ENCODE data around the gene DCLK1.

DCLK1 gene

DNA sequence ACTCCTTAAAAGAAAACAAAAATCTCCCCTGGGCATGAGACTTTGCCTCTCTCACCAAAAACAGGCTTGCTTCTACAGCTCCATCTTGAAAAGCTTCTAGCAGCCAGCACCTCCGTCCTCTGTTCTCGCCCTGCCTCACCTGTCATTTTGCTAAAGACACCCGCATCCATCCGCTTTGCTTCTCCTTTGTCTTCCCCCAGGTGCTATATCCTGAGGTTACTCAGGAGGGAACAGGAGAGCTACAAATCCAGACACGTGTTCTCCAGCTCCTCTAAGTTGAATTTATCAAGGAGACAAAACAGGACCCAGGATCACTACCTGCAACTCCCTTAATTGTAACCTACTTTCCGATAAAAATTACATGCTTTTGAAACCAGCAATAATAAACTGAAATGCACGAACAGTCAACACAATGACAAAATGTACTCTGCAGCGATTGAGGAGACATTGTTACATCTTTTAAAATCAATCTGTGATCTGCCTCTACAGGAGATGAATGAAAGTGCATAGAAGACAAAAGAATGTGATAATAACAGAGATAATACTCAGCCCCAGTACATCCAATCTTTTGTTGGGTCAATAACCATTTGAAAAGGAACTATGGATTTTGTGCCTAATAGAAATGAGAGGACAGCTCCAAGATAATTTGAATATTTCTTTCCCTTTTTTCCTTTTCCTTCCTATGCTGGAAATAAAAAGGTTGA is 221.2 kb downstream of the DCLK1 start:
- in situ Hi-C loops (cut with HindIII; ENCODE audit: low sequenced_read_pairs), result no loop called here

DNA sequence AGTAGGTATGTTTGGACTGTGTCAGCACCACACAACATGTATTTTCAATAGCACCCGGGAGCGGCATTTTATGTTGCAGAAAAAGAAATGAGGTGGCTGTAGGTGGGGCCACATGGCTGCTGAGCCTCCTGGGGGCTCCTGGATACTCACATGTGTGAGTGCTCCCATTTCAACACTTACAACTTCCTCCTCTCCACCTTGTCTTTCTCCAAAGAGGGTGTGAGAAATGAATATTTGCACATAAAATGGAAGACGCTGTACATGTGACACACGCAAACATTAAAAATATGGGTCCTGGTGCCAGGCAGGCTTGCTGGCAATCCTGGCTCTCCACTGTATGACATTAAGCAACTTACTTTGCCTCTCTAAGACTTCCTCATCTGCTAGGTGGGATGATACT is 222.1 kb downstream of the DCLK1 start:
- in situ Hi-C loops (cut with HindIII; ENCODE audit: low sequenced_read_pairs), result no loop called here

DNA sequence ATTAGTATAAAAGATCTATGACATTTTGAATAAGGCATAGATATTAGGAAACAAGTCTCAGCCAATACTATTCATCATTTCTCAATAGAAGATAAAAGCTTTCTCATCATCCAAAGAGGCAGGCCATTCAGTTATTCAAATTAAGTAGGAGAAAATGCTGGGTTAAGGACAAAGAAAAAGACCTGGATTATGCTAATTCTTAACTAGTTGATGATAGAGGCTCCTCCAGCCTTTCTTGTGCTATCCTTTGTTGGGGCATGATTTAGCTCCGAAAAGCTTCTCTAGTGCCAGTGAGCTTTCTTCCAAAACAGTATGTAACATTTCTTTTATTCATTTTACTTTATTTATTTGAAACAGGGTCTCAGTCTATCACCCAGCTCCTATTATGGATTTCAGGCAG is 223.0 kb downstream of the DCLK1 start:
- in situ Hi-C loops (cut with HindIII; ENCODE audit: low sequenced_read_pairs), result no loop called here

DNA sequence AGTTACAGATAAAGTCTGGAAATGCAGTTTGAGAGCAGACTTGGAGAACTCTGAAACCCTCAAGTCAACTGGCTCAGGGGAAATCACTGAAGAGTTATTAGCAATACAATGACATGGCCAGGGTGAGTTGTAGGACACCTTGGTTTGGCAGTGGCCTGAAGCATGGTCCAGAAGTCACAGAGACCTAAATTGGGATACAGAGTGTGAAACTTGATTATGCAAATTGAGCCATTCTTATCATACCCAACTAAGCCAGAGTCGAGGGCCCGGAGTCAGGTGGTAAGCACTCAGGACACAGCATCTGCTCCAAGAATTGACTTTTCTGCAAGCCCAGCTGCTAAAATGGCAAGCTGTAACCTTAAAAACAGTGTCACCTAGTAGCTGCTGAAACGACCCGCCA is 224.5 kb downstream of the DCLK1 start:
- in situ Hi-C loops (cut with HindIII; ENCODE audit: low sequenced_read_pairs), result no loop called here

DNA sequence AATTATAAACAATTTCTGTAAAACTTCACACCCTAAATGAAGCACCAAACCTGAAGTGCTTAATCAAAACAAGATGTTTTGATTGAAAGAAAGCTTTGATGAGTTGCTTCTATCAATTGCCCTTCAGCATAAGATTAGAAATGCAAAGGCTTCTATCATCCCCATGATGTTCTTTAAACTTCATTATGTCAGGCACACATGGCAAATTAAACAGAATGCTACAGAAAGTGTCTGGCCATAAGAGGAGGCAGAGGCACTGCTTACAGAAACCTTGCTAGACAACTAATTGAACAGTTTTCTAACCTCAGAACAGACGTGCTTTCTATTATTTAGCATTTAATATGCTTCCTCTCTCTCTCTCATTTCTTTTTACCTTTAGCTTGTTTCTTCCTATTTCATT is 228.1 kb downstream of the DCLK1 start:
- in situ Hi-C loops (cut with HindIII; ENCODE audit: low sequenced_read_pairs), result no loop called here

DNA sequence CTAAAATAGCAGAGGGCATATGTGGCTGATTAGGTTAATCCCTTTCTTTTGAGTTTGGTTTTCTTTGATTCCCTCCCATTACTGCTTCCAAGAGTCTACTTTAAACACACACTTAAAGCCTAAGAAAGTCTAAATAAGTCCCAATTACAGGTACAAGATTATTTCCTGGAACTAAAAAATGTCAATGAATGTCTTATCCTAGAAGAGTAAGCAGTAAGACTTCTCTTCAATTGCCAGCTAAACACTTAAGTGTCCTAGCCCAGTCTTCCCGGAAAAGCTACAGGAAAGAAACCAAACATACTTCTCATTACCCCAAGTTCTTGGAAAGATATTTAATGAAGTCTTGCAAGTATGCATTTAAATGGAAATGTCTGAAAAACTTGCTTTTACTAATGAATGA is 233.1 kb downstream of the DCLK1 start:
- in situ Hi-C loops (cut with HindIII; ENCODE audit: low sequenced_read_pairs), result no loop called here

DNA sequence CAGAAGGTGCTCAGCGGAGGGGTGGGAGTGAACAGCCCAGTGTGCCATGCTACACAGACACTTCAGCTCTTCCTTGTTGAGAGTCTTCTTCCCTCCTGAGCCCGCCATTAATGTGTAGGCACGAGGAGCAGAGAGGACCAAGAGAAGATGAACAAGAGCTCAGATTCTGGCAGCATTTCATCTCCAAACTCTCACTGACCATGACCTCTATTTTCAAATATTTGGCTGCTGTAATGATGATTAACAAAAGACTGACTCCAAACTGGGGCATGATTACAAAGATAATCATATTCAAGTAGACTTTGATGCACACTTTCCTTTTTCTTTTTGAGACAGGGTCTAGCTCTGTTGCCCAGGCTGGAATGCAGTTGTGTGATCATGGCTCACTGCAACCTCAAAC is 236.5 kb downstream of the DCLK1 start:
- in situ Hi-C loops (cut with HindIII; ENCODE audit: low sequenced_read_pairs), result no loop called here

DNA sequence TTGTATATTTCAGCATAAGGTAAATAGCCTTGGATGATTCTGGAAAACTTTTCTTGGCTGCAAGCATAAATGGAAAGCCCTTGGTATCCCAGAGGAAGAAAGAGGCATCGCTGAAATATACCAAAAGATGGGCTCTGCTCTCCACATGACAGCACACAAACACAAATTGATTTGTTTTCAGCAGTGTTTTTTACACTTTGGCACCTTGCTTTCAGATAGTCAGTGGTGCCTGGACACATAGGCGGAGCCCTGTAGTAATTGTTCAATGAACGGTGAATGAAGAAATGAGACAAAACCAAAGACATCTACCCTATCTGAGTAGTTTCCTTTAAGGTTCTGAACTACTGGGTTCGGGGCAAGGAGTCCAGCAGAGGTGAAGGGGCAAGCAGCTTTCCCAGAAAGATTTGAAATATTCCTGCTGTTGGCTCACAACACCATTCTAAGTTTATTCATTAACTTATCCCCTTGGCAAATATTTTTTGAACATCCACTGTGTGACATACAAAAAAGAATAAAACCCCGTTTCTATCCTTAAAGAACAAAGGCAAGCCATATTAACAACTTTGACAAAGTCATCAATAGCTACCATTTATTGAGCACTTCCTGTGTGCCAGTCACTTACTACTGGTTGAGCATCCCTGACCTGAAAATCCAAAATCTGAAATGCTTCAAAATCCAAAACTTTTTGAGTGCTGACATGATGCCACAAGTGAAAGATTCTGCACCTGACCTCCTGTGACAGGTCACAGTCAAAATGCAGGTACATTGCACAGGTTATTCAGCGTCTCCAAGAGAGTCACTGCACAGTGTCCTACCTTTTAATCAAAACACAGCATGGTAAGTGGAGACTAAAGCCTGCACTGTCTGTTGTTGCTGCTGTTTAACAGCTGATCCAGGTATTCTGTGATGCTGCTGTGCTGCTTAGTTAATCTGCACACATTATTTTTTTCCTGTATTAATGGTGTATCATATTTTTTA is 238.1 kb downstream of the DCLK1 start:
- in situ Hi-C loops (cut with HindIII; ENCODE audit: low sequenced_read_pairs), result no loop called here

DNA sequence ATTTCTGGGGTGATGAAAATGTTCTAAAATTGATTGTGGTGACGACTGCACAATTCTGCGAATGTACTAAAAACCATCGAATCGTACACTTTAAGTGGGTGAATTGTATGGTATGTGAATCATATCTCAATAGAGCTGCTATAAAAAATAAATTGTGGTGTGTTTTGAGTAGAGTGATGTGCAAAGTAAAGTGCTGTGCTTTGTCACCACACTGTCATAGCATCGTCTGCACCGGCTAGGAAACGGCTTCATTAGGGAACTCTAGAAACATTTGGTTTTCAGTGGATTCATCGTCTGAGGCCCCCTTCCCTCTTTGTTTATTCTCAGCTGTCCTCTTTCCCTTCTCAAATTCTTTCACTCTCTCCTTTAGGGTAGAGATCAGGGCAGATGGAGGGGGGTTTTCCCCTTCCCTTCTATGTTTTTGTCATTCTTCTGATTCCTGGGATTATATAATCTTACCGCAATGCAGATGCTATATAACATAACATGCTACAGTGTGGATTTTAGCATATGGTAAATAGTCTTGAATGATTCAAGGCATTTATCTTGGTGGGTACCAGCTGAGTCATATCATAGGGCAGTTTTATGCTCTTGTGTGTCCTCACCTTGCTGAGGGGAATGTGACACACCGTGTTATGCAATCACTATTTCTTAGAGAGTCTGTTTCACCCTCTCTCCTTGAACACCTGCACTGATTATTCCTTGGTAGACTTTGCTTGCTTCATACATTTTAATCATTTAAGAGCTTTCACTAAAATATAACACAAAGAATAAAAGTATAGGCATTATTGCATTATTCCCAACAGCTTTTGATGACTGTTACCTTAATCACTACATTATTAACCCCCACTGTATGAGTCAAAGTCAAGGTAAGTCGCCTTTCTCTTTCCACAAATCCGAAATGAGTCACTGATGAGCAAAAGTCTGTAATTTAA is 239.4 kb downstream of the DCLK1 start:
- in situ Hi-C loops (cut with HindIII; ENCODE audit: low sequenced_read_pairs), result no loop called here

DNA sequence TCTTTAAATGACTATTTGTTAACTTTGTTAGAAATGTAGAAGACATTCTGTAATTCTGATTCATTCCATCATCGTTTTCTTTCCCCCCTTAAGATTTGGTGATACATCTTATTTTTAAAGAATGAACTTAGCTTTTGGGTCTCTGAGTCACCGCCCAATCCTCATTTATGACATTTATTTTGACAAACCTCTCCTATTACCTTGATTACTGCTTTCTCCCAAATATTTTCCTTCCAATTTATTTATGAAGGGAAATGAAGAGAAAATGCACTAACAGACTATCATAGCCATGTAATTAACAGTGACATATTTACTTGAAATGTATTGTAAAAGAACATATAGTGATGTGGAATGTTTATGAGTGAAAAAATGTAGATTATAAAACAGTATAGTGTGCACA is 241.6 kb downstream of the DCLK1 start:
- in situ Hi-C loops (cut with HindIII; ENCODE audit: low sequenced_read_pairs), result no loop called here

DNA sequence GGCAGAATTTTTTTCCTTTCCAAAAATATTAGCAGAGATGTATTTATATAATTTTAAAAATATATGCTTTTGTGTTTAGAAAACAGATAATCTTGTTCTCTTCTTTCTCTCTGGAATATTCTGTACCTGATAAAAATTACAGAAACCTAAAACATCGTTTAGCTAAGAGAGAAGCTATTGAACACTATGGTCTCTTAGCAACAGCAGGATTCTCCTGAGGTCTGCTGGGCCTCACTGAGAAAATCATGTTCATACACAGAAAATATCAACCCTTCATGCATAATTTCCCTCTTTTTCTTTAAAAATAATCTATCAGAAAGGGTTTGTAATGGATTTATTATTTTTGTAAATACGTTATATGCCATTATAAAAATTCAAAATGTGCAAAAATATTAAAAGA is 242.2 kb downstream of the DCLK1 start:
- in situ Hi-C loops (cut with HindIII; ENCODE audit: low sequenced_read_pairs), result no loop called here

DNA sequence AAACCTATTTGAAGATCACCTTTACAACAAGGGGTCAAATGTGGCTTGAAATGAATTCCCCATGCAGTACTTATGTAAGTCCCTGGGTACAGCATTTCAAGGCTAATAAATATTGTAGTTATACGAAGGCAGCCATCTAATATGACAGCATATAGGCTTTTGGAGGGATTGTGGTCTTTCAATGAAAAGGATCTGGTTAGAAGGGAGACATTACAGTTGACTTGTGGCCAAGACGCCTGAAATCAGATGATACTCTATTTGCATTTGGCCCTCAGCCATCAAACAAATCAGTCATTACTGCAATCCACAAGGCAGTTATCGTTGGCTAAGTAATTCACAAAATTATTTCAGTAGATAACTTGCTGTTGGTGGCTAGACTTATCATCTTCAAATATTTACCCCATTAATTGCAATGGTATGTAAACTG is 242.7 kb downstream of the DCLK1 start:
- in situ Hi-C loops (cut with HindIII; ENCODE audit: low sequenced_read_pairs), result no loop called here

DNA sequence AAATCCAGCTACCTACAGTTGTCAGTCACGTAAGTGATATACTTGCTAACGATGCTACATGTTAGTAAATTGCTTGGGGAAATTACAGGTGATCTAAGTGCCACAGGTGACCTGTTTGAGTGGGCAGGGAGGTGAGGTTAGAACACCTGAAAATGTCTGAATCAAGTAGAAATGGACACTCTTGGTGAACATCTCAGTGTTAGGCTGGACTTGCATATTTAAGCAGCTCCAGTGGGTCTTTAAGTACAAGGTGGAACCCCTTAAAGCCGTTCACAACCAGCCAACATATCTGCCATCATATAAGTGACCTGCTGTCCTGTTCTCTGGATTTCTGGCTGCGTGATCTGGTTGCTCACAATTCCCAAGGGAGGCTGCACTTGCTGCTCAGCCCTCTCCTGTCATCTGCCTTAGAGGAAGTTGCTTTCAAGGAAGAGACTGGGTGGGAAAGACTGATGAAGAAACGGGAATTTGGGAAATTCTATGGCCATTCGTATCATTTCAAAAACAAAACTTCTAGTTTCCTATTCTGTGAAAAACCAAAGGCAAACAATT is 244.0 kb downstream of the DCLK1 start:
- in situ Hi-C loops (cut with HindIII; ENCODE audit: low sequenced_read_pairs), result no loop called here

DNA sequence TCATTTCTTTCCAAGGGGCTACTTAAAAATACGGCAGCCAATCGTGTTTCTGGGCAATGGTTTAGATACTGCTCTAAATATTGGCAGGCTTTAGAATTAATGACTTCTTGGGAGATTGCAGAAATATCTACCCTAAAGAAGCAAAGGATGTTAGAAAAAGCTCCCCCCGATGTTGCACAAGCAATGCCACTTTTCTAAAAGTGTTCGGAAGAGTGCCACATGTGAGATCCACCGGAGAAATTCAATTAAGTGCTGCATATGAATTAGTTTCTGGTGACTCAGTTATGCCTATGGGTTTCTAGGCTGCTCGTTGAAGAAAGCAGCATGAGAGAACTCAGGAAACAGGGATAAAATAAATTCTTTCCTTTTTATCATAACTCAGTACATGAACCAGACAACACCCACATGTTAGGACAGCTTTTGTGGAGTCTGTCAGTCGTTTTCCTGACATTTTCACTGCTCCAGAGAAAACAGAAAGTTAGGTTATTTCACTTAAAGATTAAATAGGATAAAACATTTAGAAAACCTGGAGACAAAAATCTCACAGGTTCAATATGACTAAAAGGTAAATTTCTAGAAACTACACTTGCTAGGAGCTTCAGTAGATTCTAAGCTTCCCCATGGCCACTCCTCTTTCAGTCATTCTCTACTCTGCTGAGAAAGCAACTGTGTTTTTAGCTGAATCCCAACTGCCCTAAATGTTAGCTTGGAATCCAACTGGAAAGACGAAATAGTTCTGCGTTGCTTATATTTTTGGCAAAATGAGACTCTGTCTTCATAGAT is 244.7 kb downstream of the DCLK1 start:
- in situ Hi-C loops (cut with HindIII; ENCODE audit: low sequenced_read_pairs), result no loop called here

DNA sequence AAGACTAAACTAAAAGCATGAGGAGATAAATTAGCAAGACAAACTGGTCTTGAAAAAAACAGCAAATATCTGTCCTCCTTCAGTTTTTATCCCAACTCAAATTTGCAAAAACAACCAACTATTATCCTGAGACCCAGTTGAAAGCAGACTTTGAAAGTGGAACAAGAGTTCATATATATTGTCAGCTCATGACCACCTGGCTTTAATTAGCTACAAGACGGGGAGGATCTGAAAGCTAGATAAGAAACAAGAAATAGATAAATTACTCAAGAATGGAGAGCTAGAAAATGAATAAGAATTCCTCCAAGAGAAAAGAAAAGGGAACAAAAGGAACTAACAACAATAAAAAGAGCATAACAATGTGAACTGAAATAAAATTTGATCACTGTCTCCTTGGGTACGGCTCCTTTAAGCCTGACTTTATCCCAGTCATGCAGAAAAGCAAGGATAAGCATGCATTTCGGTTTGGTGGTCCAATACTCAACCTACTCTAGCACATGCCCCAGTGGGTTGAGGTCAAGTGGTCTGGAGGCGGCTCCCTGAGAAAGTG is 246.9 kb downstream of the DCLK1 start:
- in situ Hi-C loops (cut with HindIII; ENCODE audit: low sequenced_read_pairs), result no loop called here

DNA sequence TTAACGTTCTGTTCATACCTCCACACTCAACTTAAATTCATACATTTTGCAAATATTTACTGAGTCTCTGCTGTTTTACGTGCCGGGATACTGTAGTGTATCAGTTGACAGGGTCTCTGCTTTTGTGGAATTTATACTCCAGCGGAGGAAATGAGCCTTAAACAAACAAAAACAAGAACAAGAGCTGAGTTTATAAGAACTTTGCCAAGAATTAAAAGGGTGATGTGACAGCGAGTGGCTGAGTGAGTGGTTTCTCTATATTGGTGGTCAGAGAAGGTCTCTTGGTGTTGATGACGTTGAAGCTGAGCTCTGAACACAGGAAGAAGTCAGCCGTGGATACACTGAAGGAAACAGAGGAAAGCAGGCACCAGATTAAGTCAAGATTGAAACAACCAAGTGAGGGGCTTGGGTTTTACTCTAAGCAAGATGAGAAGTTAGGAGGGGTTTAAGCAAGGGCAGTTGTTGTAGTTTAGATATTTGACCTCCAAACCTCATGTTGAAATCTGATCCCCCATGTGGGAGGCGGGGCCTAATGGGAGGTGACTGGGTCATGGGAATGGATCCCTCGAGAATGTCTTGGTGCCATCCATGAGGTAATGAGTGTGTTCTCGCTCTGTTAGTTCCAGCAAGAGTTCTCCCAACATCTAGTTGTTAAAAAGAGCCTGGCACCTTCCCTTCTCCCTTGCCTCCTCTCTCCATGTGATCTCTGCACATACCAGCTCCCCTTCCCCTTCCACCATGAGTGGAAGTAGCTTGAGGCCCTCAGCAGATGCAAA is 248.3 kb downstream of the DCLK1 start:
- in situ Hi-C loops (cut with HindIII; ENCODE audit: low sequenced_read_pairs), result no loop called here

DNA sequence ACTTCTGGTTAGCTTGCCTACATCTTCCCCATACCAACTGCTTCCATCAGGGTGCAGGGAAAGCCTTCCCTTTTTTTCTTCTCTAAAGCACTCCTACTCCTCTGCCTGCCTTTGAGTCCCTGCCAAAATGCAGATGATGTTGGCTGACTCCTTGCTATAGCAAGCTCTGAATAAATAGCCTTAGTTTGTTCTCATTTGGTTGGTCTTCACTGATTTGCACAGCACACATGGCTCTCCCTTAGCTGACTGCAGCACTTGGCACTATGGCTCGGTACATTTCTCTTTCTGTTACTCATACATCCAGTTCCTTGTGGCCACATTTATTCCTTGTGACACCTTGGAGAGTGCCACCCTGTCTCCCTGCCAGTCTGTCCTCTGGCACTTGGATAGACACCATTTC is 249.8 kb downstream of the DCLK1 start:
- in situ Hi-C loops (cut with HindIII; ENCODE audit: low sequenced_read_pairs), result no loop called here

DNA sequence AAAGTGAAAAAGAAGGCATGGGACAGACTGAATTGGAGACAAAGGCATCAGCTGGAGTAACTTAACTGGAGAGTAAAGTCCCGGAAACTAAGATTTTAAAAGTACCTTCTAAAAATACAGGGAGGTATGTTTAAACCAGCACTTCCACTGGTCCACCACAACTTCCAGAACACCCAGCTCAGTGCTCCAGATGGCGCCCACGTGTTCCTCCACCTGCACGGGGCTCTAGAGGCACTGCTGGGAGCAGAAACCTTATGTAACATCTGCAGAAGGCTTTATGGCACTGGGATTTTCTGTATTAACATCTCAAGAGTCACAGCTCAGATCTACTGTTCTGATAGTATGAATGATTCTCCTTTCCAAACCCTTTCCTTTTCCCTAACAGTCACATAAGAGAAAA is 252.1 kb downstream of the DCLK1 start:
- in situ Hi-C loops (cut with HindIII; ENCODE audit: low sequenced_read_pairs), result no loop called here

DNA sequence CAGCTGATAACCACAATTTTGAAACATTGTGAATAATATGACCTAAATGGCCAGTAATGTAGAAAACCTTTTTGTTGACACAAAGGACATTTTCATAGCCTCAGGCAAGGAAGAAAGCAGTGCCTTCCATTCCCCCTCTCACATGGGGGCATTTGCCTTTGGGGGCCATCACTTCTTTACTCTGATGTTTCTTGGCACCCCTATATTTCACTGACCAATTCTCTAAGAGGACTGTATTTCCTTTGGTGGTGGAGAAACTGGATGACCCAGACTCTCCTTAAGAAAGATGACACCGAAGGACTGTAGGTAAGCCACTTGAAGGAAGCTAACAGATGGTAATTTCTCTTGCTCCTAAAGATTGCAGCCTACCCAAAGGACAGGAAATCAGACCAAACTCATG is 254.6 kb downstream of the DCLK1 start:
- in situ Hi-C loops (cut with HindIII; ENCODE audit: low sequenced_read_pairs), result no loop called here

Measured in DLD1 (cell line).